DMS114 treated with DMSO at 0.1 percent for 48 hours (cell line): ENCODE data around the gene MAST4.

Experiments used
- DNase-seq: peaks from one replicate; lab custom pipeline; 2025; ENCODE audit not compliant: unreplicated experiment; lab: John Stamatoyannopoulos, UW

MAST4 gene

GRCh38 chr5:67009028-67009427, 412.8 kb downstream of the MAST4 start:
- no peak for DNase-seq

- no peak for DNase-seq
Observed at GRCh38 chr5:67010684-67011409, 414.7 kb downstream of the MAST4 start.

- no peak for DNase-seq
Observed at GRCh38 chr5:67011422-67011821, 415.2 kb downstream of the MAST4 start.

- no peak for DNase-seq
Observed at GRCh38 chr5:67012171-67012570, 416.0 kb downstream of the MAST4 start.

GRCh38 chr5:67013719-67014118, 417.5 kb downstream of the MAST4 start:
- no peak for DNase-seq

GRCh38 chr5:67014191-67014590, 418.0 kb downstream of the MAST4 start:
- DNase-seq, result no peak

GRCh38 chr5:67014957-67015400, 418.8 kb downstream of the MAST4 start:
- DNase-seq, result no peak

GRCh38 chr5:67015541-67016191, 419.5 kb downstream of the MAST4 start:
- no peak for DNase-seq

- DNase-seq, result no peak
Observed at GRCh38 chr5:67019065-67019845, 423.1 kb downstream of the MAST4 start.

- DNase-seq, result no peak
Observed at GRCh38 chr5:67020096-67020615, 424.0 kb downstream of the MAST4 start.

GRCh38 chr5:67021031-67021430, 424.8 kb downstream of the MAST4 start:
- DNase-seq, result no peak

GRCh38 chr5:67021521-67021920, 425.3 kb downstream of the MAST4 start:
- no peak for DNase-seq

GRCh38 chr5:67021962-67022361, 425.8 kb downstream of the MAST4 start:
- DNase-seq, result no peak

- DNase-seq, result no peak
Observed at GRCh38 chr5:67025457-67025856, 429.3 kb downstream of the MAST4 start.

GRCh38 chr5:67026278-67026677, 430.1 kb downstream of the MAST4 start:
- no peak for DNase-seq

- no peak for DNase-seq
Observed at GRCh38 chr5:67027171-67027570, 431.0 kb downstream of the MAST4 start.

GRCh38 chr5:67028371-67028770, 432.2 kb downstream of the MAST4 start:
- DNase-seq, result no peak

GRCh38 chr5:67028941-67029340, 432.7 kb downstream of the MAST4 start:
- DNase-seq, result no peak

GRCh38 chr5:67029481-67029880, 433.3 kb downstream of the MAST4 start:
- DNase-seq, result no peak

- DNase-seq, result no peak
Observed at GRCh38 chr5:67030289-67031056, 434.3 kb downstream of the MAST4 start.

GRCh38 chr5:67031057-67031443, 434.9 kb downstream of the MAST4 start:
- no peak for DNase-seq
